Transverse colon (tissue), 4 donors: ENCODE results near the gene NEK3. TPM values are rescaled to one million over a fixed set of nuclear protein-coding genes. Genes with fewer than 3 reads are reported as not detected.

Experiments used
- DNase-seq: peaks from one replicate; pipeline ENCODE4 v3.0.0-alpha.2; 2019
- H3K27ac ChIP-seq, 4 donors: fragments of 200-600 bp; sonication (generic); 2 replicates each; pipeline ENCODE4 v1.5.1; 2016 to 2018; ENCODE audit warnings: inconsistent platforms in 4 of 4
- H3K27me3 ChIP-seq: fragments of 200-600 bp; sonication (generic); 2 replicates; pipeline ENCODE4 v1.5.1; 2017; ENCODE audit warnings: inconsistent platforms
- H3K36me3 ChIP-seq, 4 donors: fragments of 200-600 bp; sonication (generic); 2 replicates each; pipeline ENCODE4 v1.5.1; 2017 to 2019; ENCODE audit warnings: inconsistent platforms in 4 of 4
- H3K4me1 ChIP-seq, 4 donors: fragments of 200-600 bp; sonication (generic); 2 replicates each; pipeline ENCODE4 v1.5.1; 2017 to 2020; ENCODE audit warnings: inconsistent platforms in 4 of 4
- H3K4me3 ChIP-seq, 4 donors: fragments of 200-600 bp; sonication (generic); 1 replicate in 1 of 4; 2 replicates in 3 of 4; pipeline versions ENCODE4 v1.5.1 to v1.6.1; 2017 to 2019; ENCODE audit warnings: inconsistent platforms in 4 of 4
- H3K9me3 ChIP-seq, 2 donors: fragments of 200-600 bp; sonication (generic); 2 replicates each; pipeline ENCODE4 v1.5.1; 2017 to 2019; ENCODE audit warnings: inconsistent platforms in 2 of 2
- CTCF ChIP-seq, 5 experiments: fragments of 200-600 bp in 3 of 5; fragments of 450-650 bp in 2 of 5; sonication (generic) in 3 of 5; IDR thresholded peaks; 1 replicate in 2 of 5; 2 replicates in 3 of 5; pipeline ENCODE4 v1.5.1; 2016 to 2017; ENCODE audit warnings: antibody characterized with exemption in 5 of 5, inconsistent platforms in 3 of 5, mild to moderate bottlenecking in 2 of 5, moderate library complexity in 1 of 5
- EP300 ChIP-seq: sonication (generic); formaldehyde crosslinking; IDR thresholded peaks from one replicate; pipeline ENCODE4 v1.6.1; 2017; ENCODE audit warnings: antibody characterized with exemption, low read depth
- POLR2A ChIP-seq: fragments of 450-650 bp; IDR thresholded peaks from one replicate; pipeline ENCODE4 v1.6.1; 2016; ENCODE audit warnings: antibody characterized with exemption, mild to moderate bottlenecking, moderate library complexity
- POLR2AphosphoS5 ChIP-seq, 3 donors: sonication (generic); formaldehyde crosslinking; IDR thresholded peaks; one replicate each; pipeline ENCODE4 v1.6.1; 2016; ENCODE audit warnings: antibody characterized with exemption in 3 of 3
- WGBS, 2 donors: methylation state at CpG; one replicate each; pipeline ENCODE4 v1.1.5; 2018; ENCODE audit warnings: low coverage in 1 of 2; 5-methylcytosine and 5-hydroxymethylcytosine counted together
- in situ Hi-C, 4 donors: fragments of 200-750 bp; cut with MboI; loops; one replicate each; pipeline versions ENCODE4 v1.15.0 to v1.15.1; 2017; ENCODE audit warnings: low sequenced_read_pairs in 3 of 4, low pct_ligation_motif_present in 1 of 4, low pct_unique_long_range_greater_than_20kb in 1 of 4
- intact Hi-C: fragments of 100-400 bp; cut with DNase I; formaldehyde crosslinking; loops from one replicate; pipeline ENCODE4 v1.15.1; 2023; ENCODE audit warnings: low total_unique reads
- total RNA-seq, 4 donors: library from RNA; depleted of rRNA; stranded (reverse); fragments of >200 nt; gene quantifications; one replicate each; pipeline ENCODE4 v1.1.0, GENCODE V29; 2016

NEK3 gene
- total RNA-seq, 4 donors from 2014 or later, result 20.9 to 52.1 (median 25.7) TPM

GRCh38 chr13:52097197-52097596, 62.2 kb downstream of the NEK3 start:
- H3K4me1 ChIP-seq, result no peaks in the 10 kb centered on the region
- in situ Hi-C loops, result no loop called here

GRCh38 chr13:52096748-52097147, 62.6 kb downstream of the NEK3 start:
- WGBS, 2 donors, result 78% methylated on average over 3 of the region's 3 CpGs; no CpG with 5 or more reads in 1 of the 2 donors

More at GRCh38 chr13:52097197-52097596, 62.2 kb downstream of the NEK3 start:
- intact Hi-C loops, result loop anchor here (5.0 kb wide), 1 partner anchor 930 kb away; the partner anchor contains the start of gene OLFM4
- WGBS, 2 donors, result 94 to 100% methylated on average over 3 to 5 of the region's 5 CpGs
- TF ChIP-seq EP300 (no peak), POLR2AphosphoS5 (IDR thresholded peaks at IDR 0.05) (no peak), CTCF (IDR thresholded peaks at IDR 0.05) (no peak), POLR2A (no peak)
- Histone ChIP-seq H3K27ac (no peak overlapping the region), H3K27me3 (no peaks in the 10 kb centered on the region), H3K36me3 (no peaks in the 10 kb centered on the region), H3K9me3 (no peaks in the 10 kb centered on the region), H3K4me3 (no peak overlapping the region)
- no peak for DNase-seq

GRCh38 chr13:52096062-52096461, 63.3 kb downstream of the NEK3 start:
- Histone ChIP-seq H3K27ac (no peak overlapping the region), H3K9me3 (no peaks in the 10 kb centered on the region), H3K27me3 (no peaks in the 10 kb centered on the region), H3K36me3 (no peaks in the 10 kb centered on the region), H3K4me1 (no peaks in the 10 kb centered on the region), H3K4me3 (no peak overlapping the region)
- intact Hi-C loops, result loop anchor here (5.0 kb wide), 1 partner anchor 931 kb away; the partner anchor contains the start of gene OLFM4
- in situ Hi-C loops, result no loop called here
- TF ChIP-seq POLR2A (no peak), POLR2AphosphoS5 (IDR thresholded peaks at IDR 0.05) (no peak), CTCF (IDR thresholded peaks at IDR 0.05) (no peak), EP300 (no peak)
- no peak for DNase-seq
- 85 to 97% methylated on average over 2 of the region's 2 CpGs for WGBS, 2 donors

More at GRCh38 chr13:52096748-52097147, 62.6 kb downstream of the NEK3 start:
- H3K4me3 ChIP-seq, result no peak overlapping the region
- no peak for DNase-seq
- H3K9me3 ChIP-seq, result no peaks in the 10 kb centered on the region
- intact Hi-C loops (loop anchor here (5.0 kb wide), 1 partner anchor 931 kb away; the partner anchor contains the start of gene OLFM4), in situ Hi-C loops (no loop called here)
- no peaks in the 10 kb centered on the region for H3K36me3 ChIP-seq
- H3K27me3 ChIP-seq, result no peaks in the 10 kb centered on the region
- TF ChIP-seq EP300, result no peak
- no peak for TF ChIP-seq POLR2AphosphoS5 (IDR thresholded peaks at IDR 0.05)
- no peak for TF ChIP-seq CTCF (IDR thresholded peaks at IDR 0.05)
- no peak for TF ChIP-seq POLR2A
- no peaks in the 10 kb centered on the region for H3K4me1 ChIP-seq
- H3K27ac ChIP-seq, result no peak overlapping the region

- in situ Hi-C loops (no loop called here), intact Hi-C loops (no loop called here)
- no peaks in the 10 kb centered on the region for H3K4me1 ChIP-seq
- no peak for DNase-seq
- H3K4me3 ChIP-seq, result no peak overlapping the region
- H3K9me3 ChIP-seq, result no peaks in the 10 kb centered on the region
- no peaks in the 10 kb centered on the region for H3K36me3 ChIP-seq
- no peaks in the 10 kb centered on the region for H3K27me3 ChIP-seq
- no peak overlapping the region for H3K27ac ChIP-seq
- WGBS, 2 donors, result 78 to 82% methylated on average over 2 of the region's 2 CpGs
- no peak for TF ChIP-seq POLR2AphosphoS5 (IDR thresholded peaks at IDR 0.05)
- TF ChIP-seq EP300, result no peak
- TF ChIP-seq POLR2A, result no peak
- TF ChIP-seq CTCF (IDR thresholded peaks at IDR 0.05), result no peak
These were observed 67.3 kb downstream of the NEK3 start for GRCh38 chr13:52092087-52092486.
